K562 (cell line): Measurements from ENCODE around the gene FZD4. TPM values are rescaled to one million over a fixed set of nuclear protein-coding genes. Genes with fewer than 3 reads are reported as not detected.

Source experiments
- CBFA2T2 ChIP-seq: fragments of 450-650 bp; conservative IDR thresholded peaks from 2 replicates; pipeline ENCODE4 v1.6.1; 2017; ENCODE audit warnings: mild to moderate bottlenecking
- E2F8 ChIP-seq: fragments of 450-650 bp; IDR thresholded peaks from 2 replicates; pipeline ENCODE4 v1.7.1; 2018; ENCODE audit warnings: mild to moderate bottlenecking, low read depth; ENCODE audit not compliant: partially characterized antibody
- MECOM ChIP-seq: fragments of 250-450 bp; sonication (Bioruptor Pico); IDR thresholded peaks from 2 replicates; pipeline ENCODE4 v1.8.0; 2022; ENCODE audit warnings: inconsistent platforms
- MLX ChIP-seq, 2 experiments: fragments of 450-650 bp in 1 of 2; sonication (generic) in 1 of 2; formaldehyde crosslinking; conservative IDR thresholded peaks; 2 replicates each; pipeline versions ENCODE4 v1.4.0 to v1.8.1; 2020 to 2022; ENCODE audit warnings: mild to moderate bottlenecking in 1 of 2, missing genetic modification reagents in 1 of 2
- ZNF224 ChIP-seq: sonication (generic); formaldehyde crosslinking; IDR thresholded peaks from 2 replicates; pipeline ENCODE4 v1.8.0; 2022; ENCODE audit warnings: mild to moderate bottlenecking, missing genetic modification reagents
- ZNF354B ChIP-seq: fragments of 250-450 bp; sonication (Bioruptor Pico); IDR thresholded peaks from 2 replicates; pipeline ENCODE4 v1.4.0; 2020
- ZNF592 ChIP-seq: fragments of 450-650 bp; IDR thresholded peaks from 2 replicates; pipeline ENCODE4 v1.6.1; 2017; ENCODE audit warnings: antibody characterized with exemption, mild to moderate bottlenecking
- polyA plus RNA-seq, 8 experiments: library from polyadenylated mRNA; depleted of rRNA in 4 of 8; stranded (reverse) in 5 of 8; unstranded in 3 of 8; fragments of >200 nt; fragmentation: Nextera tagmentation in 2 of 8; fragmentation: Illumina TruSeq in 1 of 8; extraction: Ambion mirVana in 2 of 8; extraction: Trizol in 1 of 8; gene quantifications; 2 replicates each; pipeline versions ENCODE4 v1.2.1 to v1.2.3, GENCODE V29; 2011 to 2014; ENCODE audit warnings: inconsistent platforms in 1 of 8, missing spikeins in 1 of 8
- total RNA-seq, 7 experiments: library from RNA; depleted of rRNA in 6 of 7; stranded (reverse); fragments of >200 nt in 6 of 7; fragmentation: Illumina TruSeq in 2 of 7; extraction: Trizol in 2 of 7; gene quantifications; 2 replicates each; pipeline versions ENCODE4 v1.2.1 to v1.2.3, GENCODE V29; 2011 to 2021; ENCODE audit warnings: low replicate concordance in 1 of 7

FZD4 gene
- total and polyA plus RNA-seq, 9 of the 15 experiments (the other 6 are each of a cell fraction or from before 2014, with no cell fraction given) = 1.2 to 7.9 (median 5.8) TPM

- 0 out of 2 replicates have a peak, but pooled peaks have one; percentile 18 for TF ChIP-seq ZNF592
- TF ChIP-seq MLX (CRISPR knock-in tag; conservative IDR thresholded peaks at IDR 0.05) = no peak
- no peak for TF ChIP-seq E2F8
- no peak for TF ChIP-seq ZNF224 (CRISPR knock-in tag)
- TF ChIP-seq ZNF354B = no peak
- no peak for TF ChIP-seq MECOM (CRISPR knock-in tag)
- peak; percentile 43 for TF ChIP-seq CBFA2T2
Observed at GRCh38 chr11:86954269-86955110, 705 bp downstream of the FZD4 start (continued).
